HG03521 (cell line): ENCODE results near the gene TTLL3.
A peak's percentile ranks its signal among the peaks of the same experiment; 100 is the strongest.

ENCODE experiments used
- ATAC-seq: cut with Tn5 transposase; IDR thresholded peaks from one replicate; pipeline ENCODE4 v1.9.1; 2021; ENCODE audit warnings: mild to moderate bottlenecking, moderate library complexity; ENCODE audit not compliant: unreplicated experiment

Gene TTLL3

DNA sequence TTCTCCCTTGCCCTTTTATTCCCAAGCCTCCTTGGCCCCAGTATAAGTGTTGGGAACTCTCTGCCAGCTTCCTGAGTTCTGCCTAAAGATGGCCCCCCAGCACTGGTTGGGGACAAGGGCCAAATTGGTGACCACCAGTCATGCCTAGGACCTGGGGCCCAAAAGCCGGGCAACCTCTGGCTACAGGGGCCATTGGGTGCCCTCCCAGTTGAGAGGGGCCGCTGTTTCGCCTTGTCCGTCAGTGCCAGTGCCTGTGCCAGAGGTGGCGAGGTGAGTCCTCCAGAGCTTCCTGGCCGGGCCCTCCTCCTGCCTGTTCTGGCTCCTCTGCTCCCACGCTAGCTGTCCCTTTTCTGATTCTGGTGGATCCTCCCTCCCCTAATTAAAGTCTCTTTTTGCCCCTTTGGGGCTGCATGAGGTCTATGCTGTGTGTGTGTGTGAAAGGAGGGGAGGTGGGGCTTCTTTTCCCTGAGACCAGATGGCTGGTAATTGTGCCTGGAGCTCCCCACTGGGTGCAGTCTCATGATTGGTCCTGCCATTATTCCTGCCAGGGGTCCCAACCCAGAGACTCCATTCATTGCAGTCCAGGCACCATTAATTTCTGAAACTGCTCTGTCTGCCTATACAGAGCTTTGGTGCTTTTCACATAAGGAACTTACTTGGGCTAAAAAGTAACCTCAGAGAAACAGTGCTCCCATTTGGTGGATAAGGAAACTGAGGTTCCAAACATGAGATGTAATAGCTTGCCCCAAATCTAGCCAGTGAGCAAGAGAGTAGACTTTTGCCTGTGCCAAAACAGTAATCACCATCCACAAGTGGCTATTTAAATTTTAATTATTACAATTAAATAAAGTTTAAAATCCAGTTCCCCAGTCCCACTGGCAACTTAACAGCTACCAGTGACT is 3.1 kb upstream of the TTLL3 start:
- ATAC-seq = no peak

DNA sequence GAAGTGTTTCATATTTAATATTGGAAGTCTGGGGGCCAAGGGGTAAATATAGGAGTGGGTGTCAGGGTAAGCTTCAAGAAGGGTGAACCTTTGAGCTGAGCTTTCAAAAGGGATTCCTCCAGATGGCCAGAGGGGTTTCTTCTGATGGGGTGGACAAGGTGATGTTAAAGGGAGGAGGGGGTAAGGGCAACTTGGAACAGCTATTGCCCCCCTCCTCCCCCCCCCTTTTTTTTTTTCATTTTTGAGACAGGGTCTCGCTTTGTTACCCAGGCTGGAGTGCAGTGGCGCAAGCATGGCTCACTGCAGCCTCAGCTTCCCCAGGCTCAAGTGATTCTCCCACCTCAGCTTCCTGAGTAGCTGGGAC is 2.1 kb upstream of the TTLL3 start:
- ATAC-seq = no peak

DNA sequence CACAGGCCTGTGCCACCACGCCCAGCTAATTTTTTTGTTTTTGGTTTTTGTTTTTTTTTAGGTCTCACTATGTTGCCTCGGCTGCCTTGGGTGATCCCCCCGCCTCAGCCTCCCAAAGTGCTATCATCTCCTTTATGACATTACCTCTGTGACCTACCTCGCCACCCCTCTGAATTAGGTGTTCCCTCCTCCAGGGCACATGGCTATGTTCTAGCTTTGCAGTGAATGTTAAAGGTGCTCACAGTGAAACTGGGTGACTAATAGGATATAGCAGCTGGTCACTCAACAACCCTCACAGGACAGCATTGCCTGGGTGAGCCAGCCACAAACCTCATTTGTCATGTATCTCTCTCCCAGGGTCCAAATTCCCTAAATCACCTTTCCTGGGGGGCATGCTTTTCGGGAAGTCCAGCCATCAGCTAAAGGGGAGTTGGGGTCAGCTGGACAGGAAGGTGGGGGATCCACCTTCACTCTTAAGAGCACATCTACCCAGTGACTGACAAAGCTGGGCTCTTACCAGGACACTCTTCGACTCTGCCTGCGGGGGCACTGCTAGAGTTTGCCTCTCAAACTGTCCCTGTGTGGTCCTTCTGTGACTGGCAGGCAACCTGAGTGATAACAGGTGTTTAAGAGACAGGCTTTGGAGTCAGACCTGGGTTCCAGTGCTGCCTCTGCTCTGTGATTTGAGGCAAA is 1.6 kb upstream of the TTLL3 start:
- peak; percentile 74 for ATAC-seq

DNA sequence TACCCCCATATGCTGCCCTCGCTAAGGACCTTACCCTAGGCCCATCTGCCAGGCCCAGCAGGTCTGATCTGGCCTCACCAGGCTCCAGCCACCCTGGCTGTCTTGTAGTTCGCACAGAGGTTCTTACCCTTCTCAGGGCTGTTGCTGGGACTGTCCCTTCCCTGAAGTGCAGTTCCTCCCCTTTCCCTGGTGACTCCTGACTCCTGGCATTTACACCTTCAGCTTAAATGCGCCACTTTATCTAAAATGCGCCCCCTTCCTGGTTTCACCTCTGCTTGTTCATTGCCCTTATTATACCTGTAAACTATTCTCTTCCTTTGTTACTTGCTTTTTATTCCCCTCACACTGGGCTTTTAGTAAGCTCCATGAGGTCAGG is 835 bp upstream of the TTLL3 start:
- ATAC-seq = no peak

DNA sequence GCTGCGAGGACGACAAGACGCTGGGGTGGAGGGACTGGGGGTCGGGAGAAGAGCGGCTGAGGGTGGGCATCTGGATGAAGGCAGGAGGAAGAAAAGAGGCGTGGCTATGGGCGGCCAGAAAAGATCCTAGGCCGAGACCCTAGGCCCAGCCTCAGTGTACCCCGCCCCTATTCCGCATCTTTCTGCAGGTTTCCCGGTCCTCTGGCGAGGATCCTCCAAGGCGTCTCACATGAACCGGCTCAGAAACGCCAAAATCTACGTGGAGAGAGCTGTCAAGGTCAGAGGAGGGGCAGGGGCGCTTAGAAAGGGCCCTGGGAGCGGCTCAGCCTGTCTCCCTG is 340 bp downstream of the TTLL3 start:
- ATAC-seq = no peak

DNA sequence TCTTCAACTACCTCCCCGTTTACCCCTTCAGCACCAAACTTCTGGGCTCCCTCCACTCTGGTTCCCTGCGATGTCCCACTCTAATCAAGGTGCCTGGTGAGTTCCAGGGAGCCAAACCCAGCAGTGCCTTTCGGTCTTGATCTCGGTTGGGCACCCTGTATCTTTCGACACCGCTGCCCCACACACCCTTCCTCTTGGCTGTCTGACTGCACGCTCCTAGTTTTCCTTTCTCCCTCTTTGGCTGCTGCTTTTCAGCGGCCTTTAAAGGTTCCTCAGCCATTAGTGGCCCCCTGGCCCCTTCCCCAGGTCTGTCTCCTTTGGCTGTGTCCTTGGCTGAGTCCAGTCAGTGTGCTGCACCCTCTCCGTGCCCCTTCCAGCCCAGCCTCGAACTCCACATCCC is 784 bp downstream of the TTLL3 start:
- no peak for ATAC-seq

DNA sequence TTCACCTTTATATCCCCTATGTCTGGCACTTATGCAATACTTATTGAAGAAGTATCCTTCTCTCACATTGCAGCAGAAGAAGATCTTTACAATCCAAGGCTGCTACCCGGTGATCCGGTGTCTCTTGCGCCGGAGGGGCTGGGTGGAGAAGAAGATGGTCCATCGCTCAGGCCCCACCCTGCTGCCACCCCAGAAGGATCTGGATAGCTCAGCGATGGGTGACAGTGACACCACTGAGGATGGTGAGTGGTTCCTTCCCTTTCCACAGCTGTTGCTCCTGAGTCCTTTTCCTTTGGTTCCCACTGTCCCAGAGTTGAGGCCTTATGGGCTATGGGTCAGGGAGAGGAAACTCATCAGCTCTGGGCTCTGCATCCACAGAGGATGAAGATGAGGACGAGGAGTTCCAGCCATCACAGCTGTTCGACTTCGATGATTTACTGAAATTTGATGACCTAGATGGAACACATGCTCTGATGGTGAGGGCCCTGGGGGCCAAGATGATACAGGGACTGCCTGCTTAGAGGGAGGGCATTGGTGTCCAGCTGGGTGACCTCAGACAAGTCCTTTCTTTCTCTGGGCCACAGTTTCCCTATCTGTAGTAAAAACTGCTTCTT is 2.9 kb downstream of the TTLL3 start:
- ATAC-seq = no peak

DNA sequence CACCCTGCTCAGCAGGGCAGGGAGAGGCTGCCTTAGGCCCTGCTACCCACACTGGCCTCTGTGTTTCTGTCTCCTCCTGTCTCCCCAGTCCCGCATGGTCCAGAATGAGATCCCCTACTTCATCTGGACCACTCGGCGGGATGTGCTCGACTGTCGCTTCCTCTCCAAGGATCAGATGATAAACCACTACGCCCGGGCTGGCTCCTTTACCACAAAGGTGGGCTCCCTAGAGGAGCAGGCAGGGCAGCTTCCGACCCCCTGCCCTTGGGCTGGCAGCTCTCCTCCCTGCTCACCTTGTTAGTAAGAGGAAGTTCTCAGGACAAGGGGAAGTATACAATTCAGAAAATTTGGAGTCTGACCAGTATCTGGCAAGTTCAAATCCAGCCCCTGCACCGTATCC is 5.9 kb downstream of the TTLL3 start:
- ATAC-seq = no peak

DNA sequence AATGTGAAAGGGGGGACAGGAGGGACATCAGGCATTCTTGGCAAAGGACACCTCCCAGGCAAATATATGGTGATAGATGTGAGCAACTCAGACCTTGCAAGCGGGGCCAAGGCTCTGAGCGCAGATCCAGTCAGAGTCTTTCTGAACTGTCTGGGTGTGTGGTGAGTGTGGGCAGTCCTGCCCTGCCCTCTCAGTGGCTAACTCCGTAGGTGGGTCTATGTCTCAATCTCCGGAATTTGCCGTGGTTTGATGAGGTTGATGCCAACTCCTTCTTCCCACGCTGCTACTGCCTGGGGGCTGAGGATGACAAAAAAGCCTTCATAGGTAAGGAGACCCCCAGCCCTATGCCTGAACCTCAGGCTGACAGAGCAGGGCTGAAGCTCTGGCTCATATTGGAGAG is 7.4 kb downstream of the TTLL3 start:
- no peak for ATAC-seq

DNA sequence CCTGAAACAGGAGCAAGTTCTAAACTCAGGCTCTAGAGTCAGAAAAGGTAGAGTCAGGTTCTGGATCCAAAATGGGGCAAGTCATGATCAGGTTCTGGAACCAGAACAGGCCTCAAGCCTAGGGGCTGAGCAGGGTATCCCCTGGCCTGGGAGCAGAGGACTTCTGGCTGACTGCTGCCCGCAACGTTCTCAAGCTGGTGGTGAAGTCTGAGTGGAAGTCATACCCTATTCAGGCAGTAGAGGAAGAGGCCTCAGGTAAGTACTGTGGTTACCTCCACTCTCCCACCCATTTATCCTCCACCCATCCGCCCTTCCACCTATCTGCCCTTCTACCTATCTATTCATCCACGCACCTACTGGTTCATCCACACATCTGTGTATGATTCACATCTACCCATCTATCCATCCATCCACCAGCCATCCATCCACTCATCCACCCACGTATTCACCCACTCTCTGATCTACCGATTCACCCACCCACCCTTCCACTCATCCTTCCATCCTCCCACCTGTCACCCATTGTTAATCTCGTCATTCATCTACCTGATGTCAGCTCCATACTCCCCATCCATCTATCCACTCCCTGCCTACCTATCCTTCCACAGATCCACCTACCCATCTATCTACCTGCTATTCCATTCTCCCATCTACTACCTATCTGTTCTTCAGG is 8.7 kb downstream of the TTLL3 start:
- ATAC-seq = no peak

DNA sequence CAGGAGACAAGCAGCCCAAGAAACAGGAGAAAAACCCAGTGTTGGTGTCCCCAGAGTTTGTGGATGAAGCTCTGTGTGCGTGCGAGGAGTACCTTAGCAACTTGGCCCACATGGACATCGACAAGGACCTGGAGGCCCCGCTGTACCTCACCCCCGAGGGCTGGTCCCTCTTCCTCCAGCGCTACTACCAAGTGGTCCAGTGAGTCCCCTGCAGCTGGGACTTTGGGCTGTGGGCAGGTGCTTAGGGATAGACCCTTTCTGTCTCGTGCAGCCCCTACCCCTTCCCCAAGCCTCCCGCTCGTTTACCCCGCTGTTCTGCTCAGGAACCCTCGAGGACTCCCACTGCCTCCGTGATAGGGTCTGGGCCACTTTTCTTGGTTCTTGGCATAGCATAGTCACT is 10.5 kb downstream of the TTLL3 start:
- ATAC-seq = no peak

DNA sequence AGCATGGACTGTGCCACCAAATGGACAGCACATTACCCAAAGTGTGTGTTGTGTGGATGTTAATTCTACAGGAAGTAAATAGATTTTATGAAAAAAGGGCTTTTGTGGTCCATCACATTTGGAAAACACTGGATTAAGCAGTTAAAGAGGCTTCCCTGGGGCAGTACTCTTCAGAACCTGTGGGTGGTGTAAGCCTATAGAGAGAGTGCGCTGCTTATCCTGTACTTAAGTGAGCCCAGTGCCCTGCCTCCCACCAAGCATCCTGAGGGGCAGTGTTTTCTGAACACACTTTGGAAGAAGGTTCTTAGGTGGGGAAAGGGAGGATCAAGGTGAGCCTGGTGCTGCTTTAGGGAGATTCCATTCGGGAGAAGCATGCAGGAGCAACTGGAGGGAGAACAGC is 10.9 kb downstream of the TTLL3 start:
- ATAC-seq = no peak

DNA sequence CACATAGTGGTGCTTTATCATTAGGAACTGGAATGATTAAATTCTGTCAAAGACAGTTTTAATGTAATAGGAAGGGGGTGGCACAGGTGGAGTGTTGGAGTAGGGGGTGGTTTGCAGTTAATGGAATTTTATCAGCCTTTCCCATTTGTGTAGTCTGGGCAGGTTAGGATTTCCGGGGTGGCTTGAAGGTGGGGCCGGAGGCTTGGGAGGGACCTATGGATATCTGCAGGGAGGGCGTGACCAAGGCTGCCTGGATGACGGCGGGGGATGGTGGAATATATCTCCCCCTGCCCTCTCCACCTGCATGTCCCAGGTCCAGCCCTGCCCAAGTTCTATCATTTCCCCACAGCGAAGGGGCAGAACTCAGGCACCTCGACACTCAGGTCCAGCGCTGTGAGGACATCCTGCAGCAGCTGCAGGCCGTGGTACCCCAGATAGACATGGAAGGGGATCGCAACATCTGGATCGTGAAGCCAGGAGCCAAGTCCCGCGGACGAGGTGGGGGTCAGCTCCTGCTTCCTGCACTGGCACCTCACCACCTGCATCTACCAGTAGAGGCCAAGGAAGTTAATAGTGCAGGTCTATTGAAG is 15.5 kb downstream of the TTLL3 start:
- no peak for ATAC-seq

DNA sequence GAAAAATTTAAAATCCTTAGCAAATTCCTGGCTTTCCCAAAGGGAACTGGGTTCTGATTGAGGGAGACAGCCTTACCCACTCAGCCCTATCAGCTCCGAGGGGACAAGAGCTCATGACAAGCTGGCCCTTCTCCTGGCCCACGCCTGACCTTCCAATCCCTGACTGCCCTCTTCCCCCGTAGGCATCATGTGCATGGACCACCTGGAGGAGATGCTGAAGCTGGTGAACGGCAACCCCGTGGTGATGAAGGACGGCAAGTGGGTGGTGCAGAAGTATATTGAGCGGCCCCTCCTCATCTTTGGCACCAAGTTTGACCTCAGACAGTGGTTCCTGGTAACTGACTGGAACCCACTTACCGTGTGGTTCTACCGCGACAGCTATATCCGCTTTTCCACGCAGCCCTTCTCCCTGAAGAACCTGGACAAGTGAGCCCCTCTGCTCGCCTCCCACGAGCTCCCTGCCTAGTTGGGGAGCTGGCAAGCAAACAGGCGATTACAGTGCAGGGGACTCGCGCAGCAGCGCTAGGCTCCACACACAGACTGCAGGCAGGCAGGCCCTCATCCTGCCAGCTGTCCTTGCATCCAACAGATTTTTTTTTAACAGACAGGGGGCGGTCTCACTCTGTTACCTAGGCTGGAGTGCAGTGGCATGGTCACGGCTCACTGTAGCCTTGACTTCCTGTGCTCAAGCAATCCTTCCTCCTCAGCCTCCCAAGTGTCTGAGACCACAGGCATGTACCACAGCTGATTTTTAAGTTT is 16.9 kb downstream of the TTLL3 start:
- no peak for ATAC-seq

DNA sequence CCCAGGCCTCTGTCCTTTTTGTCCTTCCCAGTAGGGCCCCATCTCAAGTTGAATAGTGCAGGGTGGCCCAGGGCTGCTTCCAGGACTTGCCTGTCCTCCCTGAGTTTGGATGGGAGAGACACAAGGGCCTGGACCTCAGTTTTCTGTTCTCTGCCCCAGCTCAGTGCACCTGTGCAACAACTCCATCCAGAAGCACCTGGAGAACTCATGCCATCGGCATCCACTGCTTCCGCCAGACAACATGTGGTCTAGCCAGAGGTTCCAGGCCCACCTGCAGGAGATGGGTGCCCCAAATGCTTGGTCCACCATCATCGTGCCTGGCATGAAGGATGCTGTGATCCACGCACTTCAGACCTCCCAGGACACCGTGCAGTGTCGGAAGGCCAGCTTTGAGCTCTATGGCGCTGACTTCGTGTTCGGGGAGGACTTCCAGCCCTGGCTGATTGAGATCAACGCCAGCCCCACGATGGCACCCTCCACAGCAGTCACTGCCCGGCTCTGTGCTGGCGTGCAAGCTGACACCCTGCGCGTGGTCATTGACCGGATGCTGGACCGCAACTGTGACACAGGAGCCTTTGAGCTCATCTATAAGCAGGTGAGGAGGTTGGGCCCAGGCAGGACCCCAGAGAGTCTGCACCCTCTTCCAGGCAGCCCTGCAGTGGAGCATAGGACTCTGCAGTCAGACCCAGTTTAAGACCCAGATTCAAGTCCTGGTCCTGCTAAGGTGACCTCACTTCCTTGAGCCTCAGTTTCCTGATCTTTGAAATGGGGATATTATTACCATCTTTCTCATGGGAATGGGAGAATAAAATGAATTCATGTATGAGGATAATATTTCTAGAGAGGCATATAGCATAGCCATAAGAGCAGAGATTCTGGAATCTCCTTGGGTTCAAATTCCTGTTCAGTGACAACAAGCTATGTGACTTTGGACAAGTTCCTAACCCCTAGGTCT is 19.0 kb downstream of the TTLL3 start:
- no peak for ATAC-seq

DNA sequence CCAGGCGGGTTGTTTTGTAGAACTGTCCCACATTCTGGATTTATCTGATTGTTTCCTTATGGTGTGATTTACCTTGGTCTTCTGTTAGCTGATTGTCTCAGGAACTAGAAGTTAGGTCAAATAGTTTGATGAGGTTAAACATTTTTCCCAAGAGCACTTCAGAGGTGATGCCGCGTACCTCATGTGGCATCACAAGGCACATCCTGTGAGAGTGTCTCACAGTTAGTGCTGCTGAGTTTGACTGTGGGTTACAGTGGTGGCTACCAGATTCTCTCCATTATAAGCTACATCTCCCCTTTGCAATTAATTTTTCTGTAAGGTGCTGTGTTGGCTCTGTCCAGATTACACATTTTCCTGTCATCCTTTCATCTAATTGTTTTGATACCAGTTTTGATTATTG is 21.2 kb downstream of the TTLL3 start:
- ATAC-seq = no peak

DNA sequence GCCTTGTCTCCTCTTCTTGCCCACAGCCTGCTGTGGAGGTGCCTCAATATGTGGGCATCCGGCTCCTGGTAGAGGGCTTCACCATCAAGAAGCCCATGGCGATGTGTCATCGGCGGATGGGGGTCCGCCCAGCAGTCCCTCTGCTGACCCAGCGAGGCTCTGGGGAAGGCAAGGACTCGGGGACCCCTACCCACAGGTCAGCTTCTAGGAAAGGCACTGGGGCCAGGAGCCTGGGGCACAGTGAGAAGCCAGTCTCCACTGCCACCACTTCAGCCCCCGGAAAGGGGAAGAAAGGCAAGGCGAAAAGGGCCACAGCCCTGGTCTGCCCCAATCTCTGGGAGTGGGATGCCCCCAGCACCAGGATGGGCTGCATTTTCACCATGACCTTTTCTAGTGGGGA is 23.0 kb downstream of the TTLL3 start:
- ATAC-seq = no peak

DNA sequence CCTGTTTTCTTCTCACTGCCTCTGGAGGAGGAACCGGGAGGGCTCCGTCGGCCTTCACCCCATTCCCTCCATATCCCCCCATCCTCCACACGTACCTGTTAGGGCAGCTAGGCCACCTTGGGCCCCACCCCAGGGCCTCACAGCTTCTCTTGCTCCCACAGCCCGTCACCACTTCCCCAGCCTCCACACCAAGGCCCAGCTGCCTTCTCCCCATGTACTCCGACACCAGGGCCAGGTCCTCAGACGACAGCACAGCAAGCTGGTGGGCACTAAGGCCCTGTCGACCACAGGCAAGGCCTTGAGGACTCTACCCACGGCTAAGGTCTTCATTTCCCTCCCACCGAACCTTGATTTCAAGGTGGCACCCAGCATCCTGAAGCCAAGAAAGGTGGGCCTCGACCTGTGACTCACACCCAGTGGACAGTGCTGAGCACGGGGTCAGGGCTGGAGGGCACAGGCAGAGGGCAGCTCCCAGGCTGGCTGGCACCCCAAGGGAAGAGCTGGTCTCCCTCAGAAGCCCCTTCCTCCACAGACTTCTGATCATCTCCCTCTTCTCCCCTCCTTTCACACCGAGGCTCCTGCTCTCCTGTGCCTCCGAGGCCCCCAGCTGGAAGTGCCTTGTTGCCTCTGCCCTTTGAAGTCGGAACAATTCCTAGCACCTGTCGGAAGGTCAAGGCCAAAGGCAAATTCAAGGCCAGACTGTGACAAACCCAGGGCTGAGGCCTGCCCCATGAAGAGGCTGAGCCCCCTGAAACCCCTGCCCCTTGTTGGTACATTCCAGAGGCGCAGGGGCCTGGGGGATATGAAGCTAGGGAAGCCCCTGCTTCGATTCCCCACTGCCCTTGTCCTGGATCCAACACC is 24.7 kb downstream of the TTLL3 start:
- ATAC-seq = no peak
